ENCODE measurements around the gene MYO6. TPM values are rescaled to one million over a fixed set of nuclear protein-coding genes. Genes with fewer than 3 reads are reported as not detected.

Gene MYO6
- total RNA-seq, 1 donor from 2014 or later = 66.2 TPM

DNA sequence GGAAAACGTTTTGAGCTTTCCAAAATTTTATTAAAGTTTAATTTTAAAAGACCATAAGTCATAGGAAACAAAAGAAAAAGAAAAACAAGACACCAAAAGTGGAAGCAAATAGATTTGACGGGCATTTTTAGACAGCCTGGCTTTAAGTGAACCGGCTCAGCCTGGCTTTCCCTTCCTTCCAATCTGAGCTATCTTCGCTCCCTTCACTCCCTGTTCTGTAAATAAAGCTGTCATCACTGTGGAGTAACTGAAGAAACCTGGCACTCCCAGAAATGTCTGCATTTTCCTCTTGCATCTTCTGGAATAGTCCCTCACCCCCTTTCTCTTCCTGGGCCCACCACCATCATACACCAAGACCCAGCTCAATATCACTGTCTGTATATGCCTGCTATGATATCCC, 191.5 kb downstream of the MYO6 start:
- Histone ChIP-seq H3K27me3 (peaks cover 3% of the 10 kb centered on the region), H3K4me1 (no peaks in the 10 kb centered on the region), H3K9me3 (no peaks in the 10 kb centered on the region), H3K27ac (no peak overlapping the region), H3K4me3 (no peak overlapping the region), H3K36me3 (no peaks in the 10 kb centered on the region)
- TF ChIP-seq, protein P1, sequence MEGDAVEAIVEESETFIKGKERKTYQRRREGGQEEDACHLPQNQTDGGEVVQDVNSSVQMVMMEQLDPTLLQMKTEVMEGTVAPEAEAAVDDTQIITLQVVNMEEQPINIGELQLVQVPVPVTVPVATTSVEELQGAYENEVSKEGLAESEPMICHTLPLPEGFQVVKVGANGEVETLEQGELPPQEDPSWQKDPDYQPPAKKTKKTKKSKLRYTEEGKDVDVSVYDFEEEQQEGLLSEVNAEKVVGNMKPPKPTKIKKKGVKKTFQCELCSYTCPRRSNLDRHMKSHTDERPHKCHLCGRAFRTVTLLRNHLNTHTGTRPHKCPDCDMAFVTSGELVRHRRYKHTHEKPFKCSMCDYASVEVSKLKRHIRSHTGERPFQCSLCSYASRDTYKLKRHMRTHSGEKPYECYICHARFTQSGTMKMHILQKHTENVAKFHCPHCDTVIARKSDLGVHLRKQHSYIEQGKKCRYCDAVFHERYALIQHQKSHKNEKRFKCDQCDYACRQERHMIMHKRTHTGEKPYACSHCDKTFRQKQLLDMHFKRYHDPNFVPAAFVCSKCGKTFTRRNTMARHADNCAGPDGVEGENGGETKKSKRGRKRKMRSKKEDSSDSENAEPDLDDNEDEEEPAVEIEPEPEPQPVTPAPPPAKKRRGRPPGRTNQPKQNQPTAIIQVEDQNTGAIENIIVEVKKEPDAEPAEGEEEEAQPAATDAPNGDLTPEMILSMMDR (IDR thresholded peaks at IDR 0.05) = no peak
- ATAC-seq (no peak), DNase-seq (no peak)
- intact Hi-C loops (cut with DNase I) = no loop called here

DNA sequence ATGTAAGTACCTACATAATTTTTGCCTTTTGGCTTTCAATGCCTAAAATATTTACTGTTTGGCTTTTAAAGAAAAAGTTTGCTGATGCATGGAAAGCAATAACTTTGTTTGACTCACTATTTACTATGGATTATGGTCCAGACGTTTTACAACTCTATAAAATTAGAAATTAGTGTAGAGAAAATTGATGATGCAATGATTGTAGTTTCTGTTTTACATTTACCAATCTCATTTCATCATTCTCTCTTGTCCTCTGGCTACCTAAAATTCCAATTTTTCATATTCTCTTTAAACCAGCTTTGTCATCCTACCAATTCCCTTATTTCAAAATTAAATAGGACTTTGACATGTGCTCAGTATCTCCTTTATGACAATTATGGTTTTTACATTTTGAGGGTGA, 192.5 kb downstream of the MYO6 start:
- TF ChIP-seq, protein P1 (IDR thresholded peaks at IDR 0.05) = no peak
- Histone ChIP-seq H3K4me3 (no peak overlapping the region), H3K36me3 (no peaks in the 10 kb centered on the region), H3K27ac (no peak overlapping the region), H3K27me3 (no peaks in the 10 kb centered on the region), H3K9me3 (no peaks in the 10 kb centered on the region), H3K4me1 (no peaks in the 10 kb centered on the region)
- intact Hi-C loops (cut with DNase I) = no loop called here
- ATAC-seq (no peak), DNase-seq (no peak)

DNA sequence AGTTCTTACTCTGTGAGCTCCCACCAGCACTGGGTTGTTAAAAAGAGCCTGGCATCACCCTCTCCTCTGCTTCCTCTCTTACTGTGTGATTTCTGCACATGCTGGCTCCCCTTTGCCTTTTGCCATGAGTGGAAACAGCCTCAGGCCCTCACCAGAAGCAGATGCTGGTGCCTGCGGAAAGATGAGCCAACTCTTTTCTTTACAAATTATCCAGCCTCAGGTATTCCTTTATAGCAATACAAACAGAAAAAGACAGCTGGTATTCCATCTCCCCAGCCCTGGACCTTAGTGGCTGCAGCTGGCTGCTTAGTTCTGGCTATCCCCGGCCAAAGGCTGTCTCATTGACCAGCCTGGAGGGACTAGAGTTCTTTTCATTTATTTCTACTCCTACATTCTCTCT, 194.3 kb downstream of the MYO6 start:
- DNase-seq = no peak
- Histone ChIP-seq H3K4me1 (no peaks in the 10 kb centered on the region), H3K4me3 (no peak overlapping the region), H3K27me3 (no peaks in the 10 kb centered on the region), H3K27ac (no peak overlapping the region), H3K36me3 (no peaks in the 10 kb centered on the region), H3K9me3 (no peaks in the 10 kb centered on the region)
- intact Hi-C loops (cut with DNase I) = no loop called here
- no peak for ATAC-seq
- TF ChIP-seq, protein P1 (IDR thresholded peaks at IDR 0.05) = no peak

DNA sequence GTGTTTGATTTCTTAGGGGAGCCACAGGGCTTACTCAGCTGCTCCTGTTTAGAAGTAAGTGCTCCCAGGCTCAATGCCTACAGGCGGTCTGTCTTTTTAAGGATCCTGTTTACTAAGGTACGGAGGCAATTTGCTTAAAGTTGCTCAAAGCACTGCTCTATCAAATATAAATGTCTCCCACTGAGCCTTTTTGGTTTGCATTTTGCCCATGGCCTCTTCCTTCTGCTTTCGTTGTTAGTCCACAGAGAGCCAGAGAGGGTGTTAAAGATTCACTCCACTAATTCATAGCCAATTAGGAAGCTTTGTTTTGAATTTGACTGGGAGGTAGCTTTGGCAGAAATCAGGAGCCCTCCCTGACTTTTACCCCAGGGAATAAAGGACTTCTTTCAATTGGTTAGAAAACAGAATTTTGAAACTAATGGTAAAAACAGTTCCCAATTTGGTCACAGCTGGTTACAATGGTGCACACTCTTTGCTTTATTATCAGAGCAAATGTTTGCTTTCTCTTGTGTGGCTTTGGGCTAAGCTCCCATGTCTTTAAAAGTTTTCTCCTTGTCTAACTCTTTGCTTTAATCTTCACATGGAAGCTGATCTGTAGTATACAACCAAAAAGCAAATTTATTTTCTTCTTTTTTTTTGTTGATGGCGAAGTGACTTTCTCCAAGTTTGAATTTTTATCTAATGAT, 197.2 kb downstream of the MYO6 start:
- intact Hi-C loops (cut with DNase I) = no loop called here
- Histone ChIP-seq H3K9me3 (no peaks in the 10 kb centered on the region), H3K4me1 (no peaks in the 10 kb centered on the region), H3K36me3 (no peaks in the 10 kb centered on the region), H3K27ac (no peak overlapping the region), H3K27me3 (no peaks in the 10 kb centered on the region), H3K4me3 (no peak overlapping the region)
- ATAC-seq (no peak), DNase-seq (no peak)
- TF ChIP-seq, protein P1 (IDR thresholded peaks at IDR 0.05) = no peak

DNA sequence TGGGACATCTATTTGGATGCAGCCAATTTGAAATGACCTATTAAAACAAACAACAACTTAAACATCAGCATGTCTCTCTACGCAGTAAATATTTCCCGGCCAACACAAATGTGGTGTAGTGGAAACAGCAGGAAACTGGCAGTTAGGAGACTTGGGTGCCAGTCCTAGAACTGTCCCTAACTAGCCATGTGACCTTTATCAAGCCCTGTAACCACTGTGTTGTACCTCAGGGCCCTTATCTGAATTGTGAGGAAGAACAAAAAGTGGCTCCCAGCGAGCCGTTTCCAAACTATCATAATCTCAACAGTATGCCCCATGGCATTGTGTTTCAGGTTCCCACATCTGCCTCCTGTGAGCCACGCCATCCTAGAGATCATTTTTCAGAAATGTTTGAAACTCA, 198.9 kb downstream of the MYO6 start:
- ATAC-seq = no peak
- TF ChIP-seq, protein P1 (IDR thresholded peaks at IDR 0.05) = no peak
- H3K27me3 ChIP-seq = no peaks in the 10 kb centered on the region
- no peak for DNase-seq
- intact Hi-C loops (cut with DNase I) = no loop called here
- no peaks in the 10 kb centered on the region for H3K36me3 ChIP-seq
- no peaks in the 10 kb centered on the region for H3K4me1 ChIP-seq
- no peaks in the 10 kb centered on the region for H3K9me3 ChIP-seq
- no peak overlapping the region for H3K4me3 ChIP-seq
- no peak overlapping the region for H3K27ac ChIP-seq

DNA sequence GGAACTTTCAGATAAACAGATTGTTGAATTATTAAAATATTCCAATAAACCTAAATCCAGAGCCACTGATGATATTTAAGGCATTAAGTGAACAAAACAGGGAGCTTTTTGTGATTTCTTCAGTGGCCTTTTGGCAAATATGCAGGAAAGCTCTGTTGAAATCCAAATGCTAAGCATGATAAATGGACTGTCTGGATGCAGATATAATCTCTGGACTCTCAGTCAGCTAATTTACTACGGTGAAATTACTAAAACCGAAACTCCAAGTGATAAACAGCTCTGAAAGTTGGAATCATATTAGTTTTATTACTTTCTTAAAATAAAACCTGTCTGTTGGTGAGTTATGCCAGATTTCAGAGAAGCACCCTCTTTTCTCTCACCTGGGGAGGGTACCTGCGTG, 203.1 kb downstream of the MYO6 start:
- Histone ChIP-seq H3K27me3 (no peaks in the 10 kb centered on the region), H3K36me3 (no peaks in the 10 kb centered on the region), H3K4me1 (no peaks in the 10 kb centered on the region), H3K4me3 (no peak overlapping the region), H3K9me3 (no peaks in the 10 kb centered on the region), H3K27ac (no peak overlapping the region)
- intact Hi-C loops (cut with DNase I) = no loop called here
- TF ChIP-seq, protein P1 (IDR thresholded peaks at IDR 0.05) = no peak
- ATAC-seq (no peak), DNase-seq (no peak)
